Embryonic facial prominence (tissue), 1 donor: ENCODE measurements around the gene CCNA2.

Source experiments
- DNase-seq: peaks from one replicate; pipeline ENCODE4 v3.0.0-alpha.2; 2016; ENCODE audit errors: extremely low spot score

The CCNA2 gene

GRCh38 chr4:121776610-121777401 is 46.9 kb downstream of the CCNA2 start:
- no peak for DNase-seq

- DNase-seq, result no peak
These were observed 49.8 kb downstream of the CCNA2 start for GRCh38 chr4:121773883-121774282.

- no peak for DNase-seq
These were observed 51.8 kb downstream of the CCNA2 start for GRCh38 chr4:121771869-121772268.

- no peak for DNase-seq
These were observed 54.3 kb downstream of the CCNA2 start for GRCh38 chr4:121769341-121769740.

- no peak for DNase-seq
These were observed 56.5 kb downstream of the CCNA2 start for GRCh38 chr4:121767166-121767565.
